Mesothelial cell of epicardium (in vitro differentiated cells): ENCODE data around the gene DLG4. TPM values are rescaled to one million over a fixed set of nuclear protein-coding genes. Genes with fewer than 3 reads are reported as not detected.

Source experiments
- DNase-seq, 2 experiments: peaks; one replicate each; pipeline ENCODE4 v3.0.0; 2021; ENCODE audit warnings: low spot score in 2 of 2; ENCODE audit not compliant: unreplicated experiment in 2 of 2
- H3K27ac Mint-ChIP-seq: 2 replicates; pipeline ENCODE4 v1.8.0; 2021; ENCODE audit warnings: mixed read lengths
- H3K27me3 Mint-ChIP-seq: 2 replicates; pipeline ENCODE4 v1.8.0; 2021; ENCODE audit warnings: low read depth, mixed read lengths
- H3K36me3 Mint-ChIP-seq: 2 replicates; pipeline ENCODE4 v1.8.0; 2021; ENCODE audit warnings: mixed read lengths
- H3K4me1 Mint-ChIP-seq: 2 replicates; pipeline ENCODE4 v1.8.0; 2021; ENCODE audit warnings: mixed read lengths
- H3K4me3 Mint-ChIP-seq: 2 replicates; pipeline ENCODE4 v1.8.0; 2021; ENCODE audit warnings: mild to moderate bottlenecking, moderate library complexity, mixed read lengths
- H3K9me3 Mint-ChIP-seq: 2 replicates; pipeline ENCODE4 v1.8.0; 2021; ENCODE audit warnings: mixed read lengths
- CTCF ChIP-seq: fragments of 200-600 bp; sonication (generic); IDR thresholded peaks from one replicate; pipeline ENCODE4 v1.5.0; 2021; ENCODE audit warnings: antibody characterized with exemption; ENCODE audit not compliant: unreplicated experiment
- total RNA-seq: library from RNA; stranded (reverse); gene quantifications from 3 replicates; pipeline ENCODE4 v1.2.1, GENCODE V29; 2021

DLG4 gene
- total RNA-seq, 1 donor from 2014 or later: 62.4 TPM

- Mint-ChIP-seq H3K36me3 (peaks cover 18% of the 10 kb centered on the region), H3K27ac (peak within 1 kb of the TSS; percentile 99), H3K4me1 (peaks cover 47% of the 10 kb centered on the region), H3K9me3 (no peaks in the 10 kb centered on the region), H3K27me3 (no peaks in the 10 kb centered on the region), H3K4me3 (peak within 1 kb of the TSS; percentile 95)
- DNase-seq: peak; percentile 97 to 98
- no peak for TF ChIP-seq CTCF
Observed at GRCh38 chr17:7239091-7240027, 19.7 kb upstream of the DLG4 start, which contains the start of gene PHF23. Gene PHF23 (minus strand): TSS chr17:7239457. CDS start chr17:7239279, 178 bp downstream.

- TF ChIP-seq CTCF: no peak
- peak overlapping the region; percentile 99 for H3K27ac Mint-ChIP-seq
- H3K9me3 Mint-ChIP-seq: no peaks in the 10 kb centered on the region
- peak overlapping the region; percentile 95 for H3K4me3 Mint-ChIP-seq
- H3K4me1 Mint-ChIP-seq: peaks cover 51% of the 10 kb centered on the region
- peaks cover 17% of the 10 kb centered on the region for H3K36me3 Mint-ChIP-seq
- H3K27me3 Mint-ChIP-seq: no peaks in the 10 kb centered on the region
- no peak for DNase-seq
Observed at GRCh38 chr17:7238420-7239090, 18.9 kb upstream of the DLG4 start.

DNA sequence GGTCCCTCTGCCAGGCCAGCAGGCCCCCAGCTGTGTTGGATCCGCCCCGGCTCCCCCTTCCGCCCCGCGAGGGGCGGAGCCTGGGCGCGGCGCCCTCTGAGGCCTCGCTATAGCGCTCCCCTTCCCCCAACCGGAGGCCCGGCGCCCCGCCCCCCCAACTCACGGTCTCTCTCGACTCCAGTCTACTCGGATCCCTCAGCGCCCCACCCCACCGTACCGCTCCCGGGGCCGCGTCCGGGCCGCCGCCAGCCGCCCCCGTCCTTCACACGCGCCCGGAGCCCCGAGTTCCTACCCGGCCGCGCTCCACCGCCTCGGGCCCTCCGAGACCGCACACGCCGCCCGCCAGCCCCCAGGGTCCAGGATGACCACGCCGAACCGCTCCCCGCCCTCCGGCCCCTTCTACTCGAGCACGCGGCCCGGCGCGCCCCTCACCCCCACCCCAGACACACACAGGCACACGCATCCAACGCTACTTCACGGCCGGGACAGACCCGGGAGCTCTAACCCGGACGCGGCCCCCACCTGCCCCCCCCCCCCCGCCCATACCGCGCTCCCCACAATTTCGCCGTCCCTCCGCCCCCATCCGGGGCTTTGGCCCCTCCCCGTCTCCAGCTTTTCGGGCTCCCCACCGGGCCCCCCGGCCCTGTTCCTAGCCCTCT, 18.3 kb upstream of the DLG4 start:
- no peak for TF ChIP-seq CTCF
- Mint-ChIP-seq H3K4me3 (peak overlapping the region; percentile 95), H3K27ac (peak overlapping the region; percentile 87), H3K4me1 (peaks cover 50% of the 10 kb centered on the region), H3K27me3 (no peaks in the 10 kb centered on the region), H3K9me3 (no peaks in the 10 kb centered on the region), H3K36me3 (peaks cover 17% of the 10 kb centered on the region)
- peak in 1 of 2 experiments; percentile 68 for DNase-seq

DNA sequence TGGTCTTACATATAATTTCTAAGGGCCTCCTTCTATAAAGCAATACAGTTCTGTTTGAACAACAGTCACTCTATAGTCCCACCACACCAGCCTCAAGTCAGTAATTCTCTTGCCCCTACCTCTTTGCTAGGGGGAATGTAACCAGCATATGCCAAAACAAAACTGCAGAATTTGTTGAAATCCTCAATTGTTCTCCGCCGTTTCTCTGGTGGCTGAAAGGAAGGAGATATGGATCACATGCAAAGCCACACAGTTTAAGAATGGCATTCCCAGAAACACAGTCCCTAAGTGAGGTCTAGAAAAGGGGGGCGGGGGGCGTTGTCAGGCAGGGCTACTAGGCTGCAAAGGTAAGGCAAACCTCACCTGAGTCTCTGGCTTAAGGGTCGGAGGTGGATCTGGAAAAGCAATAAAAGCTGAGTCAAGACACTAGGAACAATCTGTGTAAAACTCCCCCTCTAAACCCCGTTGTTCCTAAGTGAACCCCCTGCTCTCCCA, 17.7 kb upstream of the DLG4 start:
- Mint-ChIP-seq H3K4me3 (peak overlapping the region; percentile 95), H3K27me3 (no peaks in the 10 kb centered on the region), H3K27ac (peak overlapping the region; percentile 87), H3K4me1 (peaks cover 53% of the 10 kb centered on the region), H3K9me3 (no peaks in the 10 kb centered on the region), H3K36me3 (peaks cover 17% of the 10 kb centered on the region)
- no peak for DNase-seq
- no peak for TF ChIP-seq CTCF

GRCh38 chr17:7236808-7237207, 17.2 kb upstream of the DLG4 start:
- Mint-ChIP-seq H3K4me3 (peak overlapping the region; percentile 95), H3K36me3 (peaks cover 20% of the 10 kb centered on the region), H3K27ac (peak overlapping the region; percentile 87), H3K4me1 (peaks cover 54% of the 10 kb centered on the region), H3K9me3 (no peaks in the 10 kb centered on the region), H3K27me3 (no peaks in the 10 kb centered on the region)
- no peak for TF ChIP-seq CTCF
- DNase-seq: no peak
